ENCODE results near the gene PAIP2.

DNA sequence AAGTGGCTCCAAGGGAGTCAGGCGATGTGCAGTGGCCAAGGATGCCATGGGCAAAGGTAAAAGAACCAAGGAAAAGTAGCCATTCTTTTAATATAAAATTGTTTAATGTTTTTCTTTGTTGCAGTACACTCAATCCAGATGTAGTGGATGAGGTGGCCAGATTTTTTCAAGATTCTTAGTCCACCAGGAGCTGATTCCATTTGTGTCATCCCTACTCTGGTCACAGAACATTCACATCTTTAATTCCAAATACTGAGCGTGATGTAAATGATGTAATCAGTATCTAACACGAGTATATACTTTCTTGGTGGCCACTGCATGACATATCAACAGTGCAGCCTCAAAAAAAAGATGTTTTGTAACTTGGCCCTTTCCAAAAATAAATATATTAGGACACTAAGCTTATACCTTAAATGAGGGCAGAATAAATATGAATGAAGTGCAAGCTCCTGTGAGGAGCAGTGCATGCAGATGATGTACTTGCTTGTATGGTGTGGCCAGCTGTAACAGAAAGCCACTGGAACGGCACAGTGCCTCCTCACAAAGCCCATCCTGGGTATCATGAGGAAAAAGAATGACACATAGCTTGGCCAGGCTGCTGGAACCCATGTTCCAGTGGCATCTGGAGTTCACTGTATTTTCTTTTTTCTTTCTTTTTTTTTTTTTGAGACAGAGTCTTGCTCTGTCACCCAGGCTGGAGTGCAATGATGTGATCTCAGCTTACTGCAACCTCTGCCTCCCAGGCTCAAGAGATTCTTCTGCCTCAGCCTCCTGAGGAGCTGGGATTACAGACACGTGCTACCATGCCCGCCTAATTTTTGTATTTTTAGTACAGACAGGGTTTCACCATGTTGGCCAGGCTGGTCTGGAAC, 68.7 kb downstream of the PAIP2 start:
- TF ChIP-seq CTCF (IDR thresholded peaks at IDR 0.05; ENCODE audit: insufficient read depth, low read length) (no peak), POLR2AphosphoS5 (IDR thresholded peaks at IDR 0.05; ENCODE audit: low read depth) (no peak)
- TF ChIP-seq, protein P1, sequence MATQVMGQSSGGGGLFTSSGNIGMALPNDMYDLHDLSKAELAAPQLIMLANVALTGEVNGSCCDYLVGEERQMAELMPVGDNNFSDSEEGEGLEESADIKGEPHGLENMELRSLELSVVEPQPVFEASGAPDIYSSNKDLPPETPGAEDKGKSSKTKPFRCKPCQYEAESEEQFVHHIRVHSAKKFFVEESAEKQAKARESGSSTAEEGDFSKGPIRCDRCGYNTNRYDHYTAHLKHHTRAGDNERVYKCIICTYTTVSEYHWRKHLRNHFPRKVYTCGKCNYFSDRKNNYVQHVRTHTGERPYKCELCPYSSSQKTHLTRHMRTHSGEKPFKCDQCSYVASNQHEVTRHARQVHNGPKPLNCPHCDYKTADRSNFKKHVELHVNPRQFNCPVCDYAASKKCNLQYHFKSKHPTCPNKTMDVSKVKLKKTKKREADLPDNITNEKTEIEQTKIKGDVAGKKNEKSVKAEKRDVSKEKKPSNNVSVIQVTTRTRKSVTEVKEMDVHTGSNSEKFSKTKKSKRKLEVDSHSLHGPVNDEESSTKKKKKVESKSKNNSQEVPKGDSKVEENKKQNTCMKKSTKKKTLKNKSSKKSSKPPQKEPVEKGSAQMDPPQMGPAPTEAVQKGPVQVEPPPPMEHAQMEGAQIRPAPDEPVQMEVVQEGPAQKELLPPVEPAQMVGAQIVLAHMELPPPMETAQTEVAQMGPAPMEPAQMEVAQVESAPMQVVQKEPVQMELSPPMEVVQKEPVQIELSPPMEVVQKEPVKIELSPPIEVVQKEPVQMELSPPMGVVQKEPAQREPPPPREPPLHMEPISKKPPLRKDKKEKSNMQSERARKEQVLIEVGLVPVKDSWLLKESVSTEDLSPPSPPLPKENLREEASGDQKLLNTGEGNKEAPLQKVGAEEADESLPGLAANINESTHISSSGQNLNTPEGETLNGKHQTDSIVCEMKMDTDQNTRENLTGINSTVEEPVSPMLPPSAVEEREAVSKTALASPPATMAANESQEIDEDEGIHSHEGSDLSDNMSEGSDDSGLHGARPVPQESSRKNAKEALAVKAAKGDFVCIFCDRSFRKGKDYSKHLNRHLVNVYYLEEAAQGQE (IDR thresholded peaks at IDR 0.05; ENCODE audit: insufficient replicate concordance, low read depth), result no peak
